ENCODE data around the gene TLR10.
A peak's percentile ranks its signal among the peaks of the same experiment; 100 is the strongest.

Gene TLR10

GRCh38 chr4:38782452-38783108 is at the start of gene TLR10:
TLR10 (minus strand) TSS chr4:38782990; CDS start chr4:38775590, 7,400 bp downstream.
- H3K9me3 ChIP-seq (ENCODE audit: control insufficient read depth, low read length), result no peaks in the 10 kb centered on the region
- no peaks in the 10 kb centered on the region for H3K79me2 ChIP-seq
- H3K27ac ChIP-seq, result no peak within 1 kb of the TSS
- TF ChIP-seq CTCF (IDR thresholded peaks at IDR 0.05), result peak; percentile 56
- H3K4me3 ChIP-seq (ENCODE audit: low read depth, low read length), result no peak within 1 kb of the TSS
- H3K36me3 ChIP-seq (ENCODE audit: control insufficient read depth, insufficient read depth, low read length), result no peaks in the 10 kb centered on the region
- H3K27me3 ChIP-seq (ENCODE audit: control insufficient read depth, insufficient read depth, low read length), result no peaks in the 10 kb centered on the region
- H3K4me1 ChIP-seq, result no peaks in the 10 kb centered on the region
- H3K4me2 ChIP-seq (ENCODE audit: low read length), result no peak within 1 kb of the TSS
- no peak within 1 kb of the TSS for H2AFZ ChIP-seq
- no peak within 1 kb of the TSS for H3K9ac ChIP-seq

- no peak overlapping the region for H3K9ac ChIP-seq
- H3K9me3 ChIP-seq (ENCODE audit: control insufficient read depth, low read length), result no peaks in the 10 kb centered on the region
- no peak overlapping the region for H2AFZ ChIP-seq
- H3K4me2 ChIP-seq (ENCODE audit: low read length), result no peak overlapping the region
- no peaks in the 10 kb centered on the region for H3K4me1 ChIP-seq
- H3K27me3 ChIP-seq (ENCODE audit: control insufficient read depth, insufficient read depth, low read length), result no peaks in the 10 kb centered on the region
- no peaks in the 10 kb centered on the region for H3K36me3 ChIP-seq (ENCODE audit: control insufficient read depth, insufficient read depth, low read length)
- no peaks in the 10 kb centered on the region for H3K79me2 ChIP-seq
- no peak for TF ChIP-seq CTCF (IDR thresholded peaks at IDR 0.05)
- H3K27ac ChIP-seq, result no peak overlapping the region
- no peak overlapping the region for H3K4me3 ChIP-seq (ENCODE audit: low read depth, low read length)
These were observed 49.4 kb upstream of the TLR10 start for GRCh38 chr4:38832206-38832605.

GRCh38 chr4:38831653-38832052 is 48.9 kb upstream of the TLR10 start:
- TF ChIP-seq CTCF (IDR thresholded peaks at IDR 0.05), result no peak
- H3K4me2 ChIP-seq (ENCODE audit: low read length), result no peak overlapping the region
- no peaks in the 10 kb centered on the region for H3K4me1 ChIP-seq
- H3K9ac ChIP-seq, result no peak overlapping the region
- no peaks in the 10 kb centered on the region for H3K9me3 ChIP-seq (ENCODE audit: control insufficient read depth, low read length)
- H3K36me3 ChIP-seq (ENCODE audit: control insufficient read depth, insufficient read depth, low read length), result no peaks in the 10 kb centered on the region
- no peak overlapping the region for H3K27ac ChIP-seq
- H3K27me3 ChIP-seq (ENCODE audit: control insufficient read depth, insufficient read depth, low read length), result no peaks in the 10 kb centered on the region
- H2AFZ ChIP-seq, result no peak overlapping the region
- no peaks in the 10 kb centered on the region for H3K79me2 ChIP-seq
- no peak overlapping the region for H3K4me3 ChIP-seq (ENCODE audit: low read depth, low read length)

GRCh38 chr4:38829237-38829636 is 46.4 kb upstream of the TLR10 start:
- Histone ChIP-seq H3K27me3 (ENCODE audit: control insufficient read depth, insufficient read depth, low read length) (no peaks in the 10 kb centered on the region), H3K4me1 (no peaks in the 10 kb centered on the region), H3K9ac (no peak overlapping the region), H3K4me2 (ENCODE audit: low read length) (no peak overlapping the region), H3K36me3 (ENCODE audit: control insufficient read depth, insufficient read depth, low read length) (no peaks in the 10 kb centered on the region), H2AFZ (no peak overlapping the region), H3K79me2 (no peaks in the 10 kb centered on the region), H3K9me3 (ENCODE audit: control insufficient read depth, low read length) (no peaks in the 10 kb centered on the region), H3K4me3 (ENCODE audit: low read depth, low read length) (no peak overlapping the region), H3K27ac (no peak overlapping the region)
- TF ChIP-seq CTCF (IDR thresholded peaks at IDR 0.05), result no peak

GRCh38 chr4:38823766-38824165 is 41.0 kb upstream of the TLR10 start:
- no peak for TF ChIP-seq CTCF (IDR thresholded peaks at IDR 0.05)
- H3K27me3 ChIP-seq (ENCODE audit: control insufficient read depth, insufficient read depth, low read length), result no peaks in the 10 kb centered on the region
- H3K36me3 ChIP-seq (ENCODE audit: control insufficient read depth, insufficient read depth, low read length), result no peaks in the 10 kb centered on the region
- H3K4me1 ChIP-seq, result no peaks in the 10 kb centered on the region
- no peak overlapping the region for H3K4me2 ChIP-seq (ENCODE audit: low read length)
- H3K27ac ChIP-seq, result no peak overlapping the region
- no peak overlapping the region for H2AFZ ChIP-seq
- no peaks in the 10 kb centered on the region for H3K79me2 ChIP-seq
- H3K9me3 ChIP-seq (ENCODE audit: control insufficient read depth, low read length), result no peaks in the 10 kb centered on the region
- H3K9ac ChIP-seq, result no peak overlapping the region
- no peak overlapping the region for H3K4me3 ChIP-seq (ENCODE audit: low read depth, low read length)

Measured in parathyroid adenoma (tissue), 2 donors.